A549 (cell line): ENCODE data around the gene LTBP4. TPM values are rescaled to one million over a fixed set of nuclear protein-coding genes. Genes with fewer than 3 reads are reported as not detected.

ENCODE experiments used
- ATAC-seq, 2 experiments: fragments of 200-7000 bp in 1 of 2; fragments of >200 bp in 1 of 2; cut with Nextera tagmentation in 1 of 2; cut with Tn5 transposase in 1 of 2; 3 replicates each; pipeline versions ENCODE4 v1.8.0 to v1.9.1; 2018 to 2020; ENCODE audit warnings: mild to moderate bottlenecking in 1 of 2, moderate library complexity in 1 of 2
- CTCF ChIA-PET: fragments of 300-600 bp; sonication (Branson Sonifier 250); formaldehyde crosslinking; extraction: SDS; loops from one replicate; lab custom pipeline; 2021; ENCODE audit warnings: antibody characterized with exemption, inconsistent platforms; lab: Yijun Ruan, JAX
- POLR2A ChIA-PET: fragments of 350-600 bp; formaldehyde crosslinking; extraction: SDS; loops from one replicate; lab custom pipeline; 2021; ENCODE audit warnings: antibody characterized with exemption, inconsistent platforms; lab: Yijun Ruan, JAX
- DNase-seq, 2 experiments: peaks; one replicate each; pipeline versions ENCODE4 v3.0.0 to v3.0.0-alpha.2; 2011 to 2016; ENCODE audit warnings: low read depth in 1 of 2, low spot score in 1 of 2
- FAIRE-seq: peaks from 2 replicates; lab custom pipeline; 2011; peaks lifted over from hg19 to GRCh38; lab: Jason Lieb, UNC
- H3K27ac ChIP-seq, 2 experiments: fragments of >200 bp; sonication (Bioruptor Twin); formaldehyde crosslinking; 3 replicates each; pipeline ENCODE4 v1.5.1; 2016 to 2017
- H3K4me1 ChIP-seq: fragments of >200 bp; sonication (Bioruptor Twin); formaldehyde crosslinking; 3 replicates; pipeline ENCODE4 v1.6.1; 2016
- H3K4me2 ChIP-seq: fragments of >200 bp; sonication (Bioruptor Twin); formaldehyde crosslinking; 3 replicates; pipeline ENCODE4 v1.6.1; 2016
- H3K4me3 ChIP-seq: fragments of >200 bp; sonication (Bioruptor Twin); formaldehyde crosslinking; 3 replicates; pipeline ENCODE4 v1.5.1; 2016
- H3K9me3 ChIP-seq: fragments of >200 bp; sonication (Bioruptor Twin); formaldehyde crosslinking; 3 replicates; pipeline ENCODE4 v1.6.1; 2016
- CBX2 ChIP-seq: fragments of 200-600 bp; sonication (generic); IDR thresholded peaks from 2 replicates; pipeline ENCODE4 v1.6.1; 2016; ENCODE audit warnings: low read depth, mild to moderate bottlenecking, borderline replicate concordance
- CBX8 ChIP-seq: fragments of 200-600 bp; sonication (generic); IDR thresholded peaks from 2 replicates; pipeline ENCODE4 v1.6.1; 2016
- EHF ChIP-seq: fragments of 250-450 bp; sonication (Bioruptor Pico); IDR thresholded peaks from 2 replicates; pipeline ENCODE4 v1.5.0; 2020; ENCODE audit warnings: mild to moderate bottlenecking
- FOXS1 ChIP-seq: fragments of 250-450 bp; sonication (Bioruptor Pico); IDR thresholded peaks from 2 replicates; pipeline ENCODE4 v1.5.0; 2020; ENCODE audit warnings: mild to moderate bottlenecking, moderate library complexity
- JUN ChIP-seq, 2 experiments: fragments of >200 bp; sonication (Bioruptor Twin); formaldehyde crosslinking; IDR thresholded peaks; 2 replicates in 1 of 2; 3 replicates in 1 of 2; pipeline ENCODE4 v1.6.1; 2016 to 2017
- JUNB ChIP-seq: fragments of >200 bp; sonication (Bioruptor Twin); formaldehyde crosslinking; IDR thresholded peaks from 2 replicates; pipeline ENCODE4 v1.6.1; 2016
- KDM5A ChIP-seq: fragments of 200-600 bp; sonication (generic); IDR thresholded peaks from 2 replicates; pipeline ENCODE4 v1.6.1; 2016; ENCODE audit warnings: antibody characterized with exemption, mild to moderate bottlenecking
- NPAS2 ChIP-seq: fragments of 250-450 bp; sonication (Bioruptor Pico); IDR thresholded peaks from 2 replicates; pipeline ENCODE4 v1.8.0; 2022; ENCODE audit warnings: mild to moderate bottlenecking, moderate library complexity, borderline replicate concordance
- POLR2A ChIP-seq: IDR thresholded peaks from 2 replicates; pipeline ENCODE4 v1.6.1; 2012; ENCODE audit warnings: mild to moderate bottlenecking, low read length
- RCOR1 ChIP-seq: fragments of 150-350 bp; IDR thresholded peaks from 2 replicates; pipeline ENCODE4 v1.6.1; 2014; ENCODE audit warnings: antibody characterized with exemption, low read length, low read depth
- SMC3 ChIP-seq: fragments of >200 bp; sonication (Bioruptor Twin); formaldehyde crosslinking; IDR thresholded peaks from 3 replicates; pipeline ENCODE4 v1.6.1; 2018; ENCODE audit warnings: inconsistent platforms
- TFCP2L1 ChIP-seq: fragments of 250-450 bp; sonication (Bioruptor Pico); IDR thresholded peaks from 2 replicates; pipeline ENCODE4 v1.5.0; 2021; ENCODE audit warnings: mild to moderate bottlenecking
- TP53 ChIP-seq: fragments of 250-450 bp; sonication (Bioruptor Pico); IDR thresholded peaks from 2 replicates; pipeline ENCODE4 v1.5.0; 2021; ENCODE audit warnings: mild to moderate bottlenecking, moderate library complexity
- ZC3H11A ChIP-seq: fragments of 450-650 bp; IDR thresholded peaks from 2 replicates; pipeline ENCODE4 v1.6.1; 2014; ENCODE audit warnings: antibody characterized with exemption, mild to moderate bottlenecking
- WGBS: methylation state at CpG from one replicate; pipeline ENCODE4 v1.1.6; 2017; ENCODE audit errors: missing lambda C conversion rate; 5-methylcytosine and 5-hydroxymethylcytosine counted together
- polyA plus RNA-seq, 4 experiments: library from polyadenylated mRNA; depleted of rRNA in 3 of 4; stranded (reverse); fragments of >200 nt; fragmentation: RNase III in 1 of 4; extraction: RNeasy Plus Mini Kit Qiagen cat#74134 plus additional on column Dnase treatment in 1 of 4; gene quantifications; 2 replicates in 3 of 4; 3 replicates in 1 of 4; pipeline ENCODE4 v1.2.3, GENCODE V29; 2011 to 2017
- TF ChIP-seq, protein P1 (sequence below): IDR thresholded peaks from 2 replicates; pipeline ENCODE4 v1.6.1; 2012
- TF ChIP-seq, protein P2 (sequence below): fragments of >200 bp; sonication (Bioruptor Twin); formaldehyde crosslinking; IDR thresholded peaks from 3 replicates; pipeline ENCODE4 v1.6.1; 2016
- TF ChIP-seq, protein P3 (sequence below): fragments of >200 bp; sonication (Bioruptor Twin); formaldehyde crosslinking; IDR thresholded peaks from 3 replicates; pipeline ENCODE4 v1.5.1; 2016
- TF ChIP-seq, protein P4 (sequence below): fragments of 250-450 bp; sonication (Bioruptor Pico); IDR thresholded peaks from 2 replicates; pipeline ENCODE4 v1.5.0; 2021; ENCODE audit warnings: mild to moderate bottlenecking, moderate library complexity, borderline replicate concordance
- TF ChIP-seq, protein P5 (sequence below): IDR thresholded peaks from 2 replicates; pipeline ENCODE4 v1.6.1; 2012

The LTBP4 gene
- polyA plus RNA-seq, 2 of the 4 experiments (the other 2 are of a cell fraction), result 23.1 to 43.2 TPM

DNA sequence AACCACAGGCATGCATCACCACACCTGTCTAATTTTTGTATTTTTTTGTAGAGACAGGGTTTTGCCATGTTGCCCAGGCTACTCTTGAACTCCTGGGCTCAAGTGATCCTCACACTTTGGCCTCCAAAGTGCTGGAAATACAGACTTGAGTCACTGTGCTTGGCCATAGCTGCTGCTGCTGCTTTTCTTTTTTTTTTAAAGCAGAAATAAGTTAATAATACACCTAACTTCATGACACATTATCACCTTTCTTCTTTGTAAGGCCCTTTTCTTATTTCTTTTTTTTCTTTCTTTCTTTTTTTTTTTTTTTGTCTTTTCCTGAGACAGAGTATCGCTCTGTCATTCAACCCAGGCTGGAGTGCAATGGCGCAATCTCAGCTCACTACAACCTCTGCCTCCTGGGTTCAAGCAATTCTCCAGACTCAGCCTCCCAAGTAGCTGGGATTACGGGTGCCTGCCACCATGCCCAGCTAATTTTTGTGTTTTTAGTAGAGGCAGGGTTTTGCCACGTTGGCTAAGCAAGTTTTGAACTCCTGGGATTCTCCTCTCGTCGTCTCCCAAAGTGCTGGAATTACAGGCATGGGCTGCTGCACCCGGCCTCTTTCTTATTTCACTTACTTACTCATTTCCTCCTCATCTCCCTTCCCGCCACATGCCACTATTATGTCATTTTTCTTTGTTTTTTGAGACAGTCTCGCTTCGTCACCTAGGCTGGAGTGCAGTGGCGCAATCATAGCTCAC, 15.8 kb upstream of the LTBP4 start (continued):
- no peak for TF ChIP-seq RCOR1
- TF ChIP-seq NPAS2 (CRISPR knock-in tag), result no peak
- no peak for TF ChIP-seq TFCP2L1
- no peak for TF ChIP-seq TP53 (CRISPR knock-in tag)
- TF ChIP-seq EHF (CRISPR knock-in tag), result peak; percentile 68; the same call in 1 of the 2 replicates
- TF ChIP-seq ZC3H11A, result no peak
- TF ChIP-seq, protein P1, sequence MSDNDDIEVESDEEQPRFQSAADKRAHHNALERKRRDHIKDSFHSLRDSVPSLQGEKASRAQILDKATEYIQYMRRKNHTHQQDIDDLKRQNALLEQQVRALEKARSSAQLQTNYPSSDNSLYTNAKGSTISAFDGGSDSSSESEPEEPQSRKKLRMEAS, result peak; percentile 95
- TF ChIP-seq, protein P2, sequence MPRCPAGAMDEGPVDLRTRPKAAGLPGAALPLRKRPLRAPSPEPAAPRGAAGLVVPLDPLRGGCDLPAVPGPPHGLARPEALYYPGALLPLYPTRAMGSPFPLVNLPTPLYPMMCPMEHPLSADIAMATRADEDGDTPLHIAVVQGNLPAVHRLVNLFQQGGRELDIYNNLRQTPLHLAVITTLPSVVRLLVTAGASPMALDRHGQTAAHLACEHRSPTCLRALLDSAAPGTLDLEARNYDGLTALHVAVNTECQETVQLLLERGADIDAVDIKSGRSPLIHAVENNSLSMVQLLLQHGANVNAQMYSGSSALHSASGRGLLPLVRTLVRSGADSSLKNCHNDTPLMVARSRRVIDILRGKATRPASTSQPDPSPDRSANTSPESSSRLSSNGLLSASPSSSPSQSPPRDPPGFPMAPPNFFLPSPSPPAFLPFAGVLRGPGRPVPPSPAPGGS, result no peak

DNA sequence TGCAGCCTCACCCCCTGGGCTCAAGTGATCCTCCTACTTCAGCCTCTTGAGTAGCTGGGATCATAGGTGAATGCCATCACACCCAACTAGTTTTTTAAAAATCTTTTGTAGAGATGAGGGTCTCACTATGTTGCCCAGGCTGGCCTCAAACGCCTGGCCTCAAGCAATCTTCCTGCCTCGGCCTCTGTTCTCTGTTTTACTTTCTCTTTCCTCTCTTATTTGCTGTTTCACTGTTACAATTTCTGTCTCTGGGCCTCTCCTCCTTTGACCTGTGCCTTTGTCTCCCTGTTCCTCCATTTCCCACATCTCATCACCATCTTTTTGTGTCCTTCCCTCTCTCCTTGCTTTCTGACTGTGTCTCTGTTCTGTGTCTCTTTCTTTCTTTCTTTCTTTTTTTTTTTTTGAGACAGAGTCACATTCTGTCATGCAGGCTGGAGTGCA, 15.2 kb upstream of the LTBP4 start:
- peak overlapping the region; percentile 60 for H3K4me2 ChIP-seq
- H3K9me3 ChIP-seq, result no peaks in the 10 kb centered on the region
- FAIRE-seq (peak; percentile 99), ATAC-seq (0 out of 6 replicates have a peak, but pooled peaks of 1 of the 2 experiments have one; percentile 6), DNase-seq (no peak)
- peak overlapping the region; percentile 66 to 84 for H3K27ac ChIP-seq
- peaks cover 47% of the 10 kb centered on the region for H3K4me1 ChIP-seq
- no peak for TF ChIP-seq POLR2A
- TF ChIP-seq, protein P3, sequence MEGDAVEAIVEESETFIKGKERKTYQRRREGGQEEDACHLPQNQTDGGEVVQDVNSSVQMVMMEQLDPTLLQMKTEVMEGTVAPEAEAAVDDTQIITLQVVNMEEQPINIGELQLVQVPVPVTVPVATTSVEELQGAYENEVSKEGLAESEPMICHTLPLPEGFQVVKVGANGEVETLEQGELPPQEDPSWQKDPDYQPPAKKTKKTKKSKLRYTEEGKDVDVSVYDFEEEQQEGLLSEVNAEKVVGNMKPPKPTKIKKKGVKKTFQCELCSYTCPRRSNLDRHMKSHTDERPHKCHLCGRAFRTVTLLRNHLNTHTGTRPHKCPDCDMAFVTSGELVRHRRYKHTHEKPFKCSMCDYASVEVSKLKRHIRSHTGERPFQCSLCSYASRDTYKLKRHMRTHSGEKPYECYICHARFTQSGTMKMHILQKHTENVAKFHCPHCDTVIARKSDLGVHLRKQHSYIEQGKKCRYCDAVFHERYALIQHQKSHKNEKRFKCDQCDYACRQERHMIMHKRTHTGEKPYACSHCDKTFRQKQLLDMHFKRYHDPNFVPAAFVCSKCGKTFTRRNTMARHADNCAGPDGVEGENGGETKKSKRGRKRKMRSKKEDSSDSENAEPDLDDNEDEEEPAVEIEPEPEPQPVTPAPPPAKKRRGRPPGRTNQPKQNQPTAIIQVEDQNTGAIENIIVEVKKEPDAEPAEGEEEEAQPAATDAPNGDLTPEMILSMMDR, result no peak
- no peak; the same call in 1 of the 2 replicates for TF ChIP-seq FOXS1 (CRISPR knock-in tag)
- no peak for TF ChIP-seq KDM5A
- TF ChIP-seq TP53 (CRISPR knock-in tag), result 0 out of 2 replicates have a peak, but pooled peaks have one; percentile 67
- no peak for TF ChIP-seq CBX8
- no peak for TF ChIP-seq JUNB
- no peak; the same call in 2 of the 3 replicates for TF ChIP-seq SMC3
- no peak for TF ChIP-seq CBX2
- TF ChIP-seq, protein P4, sequence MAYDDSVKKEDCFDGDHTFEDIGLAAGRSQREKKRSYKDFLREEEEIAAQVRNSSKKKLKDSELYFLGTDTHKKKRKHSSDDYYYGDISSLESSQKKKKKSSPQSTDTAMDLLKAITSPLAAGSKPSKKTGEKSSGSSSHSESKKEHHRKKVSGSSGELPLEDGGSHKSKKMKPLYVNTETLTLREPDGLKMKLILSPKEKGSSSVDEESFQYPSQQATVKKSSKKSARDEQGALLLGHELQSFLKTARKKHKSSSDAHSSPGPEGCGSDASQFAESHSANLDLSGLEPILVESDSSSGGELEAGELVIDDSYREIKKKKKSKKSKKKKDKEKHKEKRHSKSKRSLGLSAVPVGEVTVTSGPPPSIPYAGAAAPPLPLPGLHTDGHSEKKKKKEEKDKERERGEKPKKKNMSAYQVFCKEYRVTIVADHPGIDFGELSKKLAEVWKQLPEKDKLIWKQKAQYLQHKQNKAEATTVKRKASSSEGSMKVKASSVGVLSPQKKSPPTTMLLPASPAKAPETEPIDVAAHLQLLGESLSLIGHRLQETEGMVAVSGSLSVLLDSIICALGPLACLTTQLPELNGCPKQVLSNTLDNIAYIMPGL (CRISPR knock-in tag), result no peak
- TF ChIP-seq, protein P5, sequence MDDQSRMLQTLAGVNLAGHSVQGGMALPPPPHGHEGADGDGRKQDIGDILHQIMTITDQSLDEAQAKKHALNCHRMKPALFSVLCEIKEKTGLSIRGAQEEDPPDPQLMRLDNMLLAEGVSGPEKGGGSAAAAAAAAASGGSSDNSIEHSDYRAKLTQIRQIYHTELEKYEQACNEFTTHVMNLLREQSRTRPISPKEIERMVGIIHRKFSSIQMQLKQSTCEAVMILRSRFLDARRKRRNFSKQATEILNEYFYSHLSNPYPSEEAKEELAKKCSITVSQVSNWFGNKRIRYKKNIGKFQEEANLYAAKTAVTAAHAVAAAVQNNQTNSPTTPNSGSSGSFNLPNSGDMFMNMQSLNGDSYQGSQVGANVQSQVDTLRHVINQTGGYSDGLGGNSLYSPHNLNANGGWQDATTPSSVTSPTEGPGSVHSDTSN, result no peak
- peak in 1 of 2 experiments; percentile 22; a peak in 2 of 5 replicates for TF ChIP-seq JUN (IDR thresholded peaks at IDR 0.05)
- POLR2A ChIA-PET, result interaction anchor here (0.7 to 1.7 kb wide), 5 partner anchors 9 to 162 kb away, joined by 3 to 6 read pairs (median 4); no protein-coding TSS in a partner anchor
- no peak overlapping the region for H3K4me3 ChIP-seq
- WGBS, result 33% methylated on average over 2 of the region's 2 CpGs
- CTCF ChIA-PET, result interaction anchor here (0.6 to 35.2 kb wide), 6 partner anchors 14 to 590 kb away, joined by 3 to 2247 read pairs (median 19); partner anchors contain the start of gene LTBP4
